Activated CD4-positive, alpha-beta T cell treated with anti-CD3 and anti-CD28 coated beads for 4 hours (primary cell): Measurements from ENCODE around the gene ZP4.
"Not testable (repeated sequence)": the region's sequence is repeated elsewhere in the genome, so short reads cannot be mapped to it uniquely, and the experiment has no call there.

Experiments used
- DNase-seq, 2 donors: peaks; one replicate each; pipeline ENCODE4 v3.0.0-alpha.2; 2020

The ZP4 gene

GRCh38 chr1:237873487-237874211 is 17.1 kb downstream of the ZP4 start:
- DNase-seq = no peak

- no peak for DNase-seq
Observed at GRCh38 chr1:237868817-237869600, 21.7 kb downstream of the ZP4 start.

- DNase-seq = no peak
Observed at GRCh38 chr1:237867380-237867888, 23.3 kb downstream of the ZP4 start.

- no peak for DNase-seq
Observed at GRCh38 chr1:237864338-237865244, 26.1 kb downstream of the ZP4 start.

- DNase-seq = no peak
Observed at GRCh38 chr1:237863234-237863633, 27.5 kb downstream of the ZP4 start.

- no peak for DNase-seq
Observed at GRCh38 chr1:237861944-237862343, 28.8 kb downstream of the ZP4 start.

GRCh38 chr1:237858992-237859391 is 31.7 kb downstream of the ZP4 start:
- no peak for DNase-seq

- DNase-seq = no peak
Observed at GRCh38 chr1:237857455-237857854, 33.3 kb downstream of the ZP4 start.

- no peak for DNase-seq
Observed at GRCh38 chr1:237852342-237852741, 38.4 kb downstream of the ZP4 start.

GRCh38 chr1:237851210-237851845 is 39.4 kb downstream of the ZP4 start:
- no peak for DNase-seq

- DNase-seq = not testable (repeated sequence)
Observed at GRCh38 chr1:237843516-237843915, 47.2 kb downstream of the ZP4 start.

- no peak for DNase-seq
Observed at GRCh38 chr1:237841485-237841884, 49.2 kb downstream of the ZP4 start.

- DNase-seq = no peak
Observed at GRCh38 chr1:237838904-237839534, 51.7 kb downstream of the ZP4 start.

- no peak for DNase-seq
Observed at GRCh38 chr1:237838320-237838719, 52.4 kb downstream of the ZP4 start.

- no peak for DNase-seq
Observed at GRCh38 chr1:237834461-237834860, 56.3 kb downstream of the ZP4 start.

- DNase-seq = no peak
Observed at GRCh38 chr1:237834048-237834447, 56.7 kb downstream of the ZP4 start.

- DNase-seq = no peak
Observed at GRCh38 chr1:237832858-237833257, 57.9 kb downstream of the ZP4 start.
